ENCODE data around the gene SYTL3. TPM values are rescaled to one million over a fixed set of nuclear protein-coding genes. Genes with fewer than 3 reads are reported as not detected.

The SYTL3 gene
- total RNA-seq, 3 donors from 2014 or later = 33.6 to 72.6 (median 38.5) TPM

- H3K9me3 Mint-ChIP-seq = no peaks in the 10 kb centered on the region
- H3K4me3 Mint-ChIP-seq = no peak overlapping the region
- peaks cover 89% of the 10 kb centered on the region for H3K4me1 Mint-ChIP-seq (ENCODE audit: low read depth)
These were observed 149.4 kb downstream of the SYTL3 start for GRCh38 chr6:158799051-158799792.

GRCh38 chr6:158801655-158802294 lies 151.9 kb downstream of the SYTL3 start:
- Mint-ChIP-seq H3K9me3 (no peaks in the 10 kb centered on the region), H3K4me1 (ENCODE audit: low read depth) (peaks cover 90% of the 10 kb centered on the region), H3K36me3 (ENCODE audit: insufficient read depth) (peaks cover 24% of the 10 kb centered on the region), H3K27me3 (ENCODE audit: low read depth) (no peaks in the 10 kb centered on the region), H3K4me3 (no peak overlapping the region)
- ATAC-seq = no peak
- DNase-seq = no peak

More at GRCh38 chr6:158799051-158799792, 149.4 kb downstream of the SYTL3 start:
- ATAC-seq (no peak), DNase-seq (no peak)
- Mint-ChIP-seq H3K36me3 (ENCODE audit: insufficient read depth) (peaks cover 26% of the 10 kb centered on the region), H3K27me3 (ENCODE audit: low read depth) (no peaks in the 10 kb centered on the region)

- Mint-ChIP-seq H3K27me3 (ENCODE audit: low read depth) (no peaks in the 10 kb centered on the region), H3K9me3 (no peaks in the 10 kb centered on the region), H3K4me1 (ENCODE audit: low read depth) (peaks cover 91% of the 10 kb centered on the region), H3K4me3 (peak overlapping the region; percentile 59), H3K36me3 (ENCODE audit: insufficient read depth) (peaks cover 44% of the 10 kb centered on the region)
- DNase-seq (no peak), ATAC-seq (peak; percentile 36 to 45)
These were observed 153.9 kb downstream of the SYTL3 start for GRCh38 chr6:158803733-158804143.

DNA sequence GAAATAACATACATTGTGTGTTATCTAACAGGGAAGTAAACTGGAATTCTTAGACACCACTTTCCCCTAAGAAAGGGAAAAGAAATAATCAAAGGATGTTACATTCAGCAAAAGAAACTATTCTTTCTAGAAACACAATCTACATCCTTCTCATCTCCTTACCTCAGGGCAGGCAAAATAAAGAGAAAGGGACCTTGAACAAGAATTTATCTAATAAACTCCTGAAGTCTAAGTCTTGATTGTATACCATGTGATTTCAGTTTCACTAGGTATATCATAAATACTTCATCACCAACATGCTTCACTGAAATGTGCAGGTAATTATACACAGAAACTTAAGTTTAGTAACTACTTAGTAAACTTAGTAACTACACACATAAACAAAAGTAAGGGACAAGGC lies 154.4 kb downstream of the SYTL3 start:
- no peak for DNase-seq
- Mint-ChIP-seq H3K9me3 (no peaks in the 10 kb centered on the region), H3K4me3 (peak overlapping the region; percentile 59), H3K36me3 (ENCODE audit: insufficient read depth) (peaks cover 47% of the 10 kb centered on the region), H3K4me1 (ENCODE audit: low read depth) (peaks cover 91% of the 10 kb centered on the region), H3K27me3 (ENCODE audit: low read depth) (no peaks in the 10 kb centered on the region)
- no peak for ATAC-seq

DNA sequence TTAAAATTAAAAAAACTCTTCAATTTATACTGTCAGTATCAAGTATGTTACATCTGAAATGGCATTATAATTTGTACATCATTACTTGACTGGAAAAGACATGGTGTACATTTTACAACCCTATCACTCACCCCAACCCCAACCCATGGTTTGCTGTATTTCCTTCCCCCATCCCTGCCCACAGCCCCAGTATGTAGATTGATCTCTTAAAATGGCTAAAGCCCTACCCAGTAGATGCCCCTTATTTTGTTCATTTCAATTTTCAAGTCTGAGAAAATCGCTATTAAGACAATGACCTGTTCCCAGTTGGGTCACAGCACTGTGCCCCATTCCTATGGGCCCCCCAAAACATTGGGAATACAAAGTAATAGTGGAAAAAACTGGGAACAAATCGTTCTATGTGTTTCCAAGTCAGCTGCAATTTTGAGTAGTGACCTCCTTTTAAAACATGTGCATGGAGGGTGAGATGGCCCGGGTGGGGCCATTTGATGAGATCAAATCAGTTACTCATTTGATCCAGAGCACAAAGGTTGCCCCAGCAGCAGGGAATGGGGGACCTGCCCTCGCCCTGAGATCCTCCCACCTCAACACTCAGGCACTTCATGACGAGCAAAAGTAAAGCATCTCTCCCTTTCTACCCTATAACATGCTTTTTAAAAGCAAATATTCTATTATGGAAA lies 156.0 kb downstream of the SYTL3 start:
- peaks cover 92% of the 10 kb centered on the region for H3K4me1 Mint-ChIP-seq (ENCODE audit: low read depth)
- H3K36me3 Mint-ChIP-seq (ENCODE audit: insufficient read depth) = peaks cover 55% of the 10 kb centered on the region
- no peaks in the 10 kb centered on the region for H3K27me3 Mint-ChIP-seq (ENCODE audit: low read depth)
- ATAC-seq (no peak), DNase-seq (no peak)
- H3K4me3 Mint-ChIP-seq = peak overlapping the region; percentile 13
- no peaks in the 10 kb centered on the region for H3K9me3 Mint-ChIP-seq

DNA sequence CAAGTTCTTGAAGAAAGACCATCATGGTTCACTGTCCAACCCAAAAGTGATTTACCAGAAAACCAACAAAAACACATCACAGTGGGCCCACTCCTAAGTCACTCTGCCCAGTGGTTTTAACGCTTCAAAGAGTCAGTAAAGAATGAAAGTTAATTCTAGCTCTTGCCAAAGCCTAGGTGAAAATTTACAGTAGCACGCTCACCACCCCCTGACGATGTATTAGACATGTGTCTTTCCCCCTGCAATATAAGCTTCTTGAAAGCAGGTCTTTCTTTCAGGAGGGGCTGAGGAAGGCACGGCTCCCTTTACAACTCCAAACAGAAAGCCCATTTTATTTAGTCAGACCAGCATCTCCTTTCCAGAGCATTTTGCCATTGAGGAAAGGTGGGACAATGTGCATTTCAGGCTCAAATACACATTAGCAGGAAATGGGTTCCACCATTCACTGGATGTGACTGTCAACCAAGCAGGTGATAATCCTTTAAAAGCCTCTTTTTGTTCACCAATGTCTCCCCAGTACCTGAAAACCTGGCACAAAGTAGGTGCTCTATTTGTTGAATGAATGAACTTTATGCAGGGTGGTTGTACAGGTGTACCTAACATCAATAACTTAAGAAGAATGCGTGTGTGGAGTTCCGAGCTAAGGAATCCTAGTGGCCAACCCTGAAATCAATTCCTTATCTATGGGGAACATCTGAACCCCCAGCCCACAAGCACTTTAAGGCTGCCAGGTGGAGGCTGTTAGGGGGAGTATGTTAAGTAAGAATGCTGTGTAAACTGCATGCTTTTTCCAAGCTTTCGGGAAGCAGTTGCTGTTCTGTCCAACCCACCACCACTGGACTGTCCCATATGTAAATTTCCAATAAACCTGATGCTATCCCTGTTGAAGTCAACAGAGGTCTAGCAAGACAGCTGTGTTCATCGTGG lies 157.9 kb downstream of the SYTL3 start:
- peak overlapping the region; percentile 33 for H3K4me3 Mint-ChIP-seq
- no peak for DNase-seq
- ATAC-seq = no peak
- peaks cover 93% of the 10 kb centered on the region for H3K4me1 Mint-ChIP-seq (ENCODE audit: low read depth)
- H3K9me3 Mint-ChIP-seq = no peaks in the 10 kb centered on the region
- H3K36me3 Mint-ChIP-seq (ENCODE audit: insufficient read depth) = peaks cover 56% of the 10 kb centered on the region
- no peaks in the 10 kb centered on the region for H3K27me3 Mint-ChIP-seq (ENCODE audit: low read depth)

DNA sequence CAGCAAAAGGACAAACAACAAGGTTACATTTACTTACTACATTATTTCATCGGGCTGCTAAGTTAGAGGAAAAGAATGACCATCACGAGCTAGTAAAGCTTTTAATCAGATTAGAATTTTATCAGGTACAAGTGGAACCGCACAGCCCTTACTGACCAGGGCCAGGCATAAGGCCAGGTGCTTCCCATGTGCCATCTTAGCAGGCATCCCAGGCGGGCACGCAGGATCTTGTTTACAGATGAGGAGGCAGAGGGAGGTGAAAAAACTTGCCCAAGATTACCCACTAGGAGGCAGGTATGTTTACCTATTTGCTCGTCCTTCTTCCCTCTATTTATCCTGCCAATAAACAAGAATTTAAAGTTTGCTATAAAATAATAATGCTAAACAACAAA lies 158.6 kb downstream of the SYTL3 start:
- no peak for DNase-seq
- Mint-ChIP-seq H3K27me3 (ENCODE audit: low read depth) (no peaks in the 10 kb centered on the region), H3K9me3 (no peaks in the 10 kb centered on the region), H3K36me3 (ENCODE audit: insufficient read depth) (peaks cover 63% of the 10 kb centered on the region), H3K4me3 (peak overlapping the region; percentile 68), H3K4me1 (ENCODE audit: low read depth) (peaks cover 97% of the 10 kb centered on the region)
- no peak for ATAC-seq

DNA sequence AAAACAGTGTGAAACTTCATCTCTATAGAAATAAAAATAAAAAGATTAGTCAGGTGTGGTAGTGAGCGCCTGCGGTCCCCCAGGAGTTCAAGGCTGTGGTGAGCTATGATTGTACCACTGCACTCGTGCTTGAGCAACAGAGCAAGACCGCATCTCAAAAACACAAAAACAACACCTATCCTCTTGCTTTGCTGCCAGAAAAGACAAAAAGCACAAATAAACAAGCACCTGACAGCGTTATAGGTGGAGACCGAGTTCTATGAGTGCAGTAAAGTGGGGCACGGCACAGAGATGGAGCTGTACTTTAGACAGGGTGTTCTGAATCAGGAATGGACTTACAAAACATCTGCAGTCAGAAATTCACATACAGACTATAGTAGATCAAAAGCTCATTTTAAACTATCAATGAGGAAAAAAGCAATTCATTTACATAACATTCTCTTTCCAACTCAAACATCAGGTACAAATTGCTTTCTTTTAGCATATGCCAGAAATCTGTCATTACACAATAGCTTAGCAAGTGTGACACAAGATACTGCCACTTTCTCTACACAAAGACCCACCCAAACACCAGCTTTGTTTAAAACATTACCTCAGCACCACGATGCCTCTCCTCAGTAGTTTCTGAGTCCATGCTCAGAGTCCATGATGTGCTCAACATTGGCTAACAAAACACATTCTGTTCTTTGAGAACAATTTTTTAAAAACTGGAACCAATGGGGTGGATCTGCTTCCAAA lies 159.3 kb downstream of the SYTL3 start:
- Mint-ChIP-seq H3K27me3 (ENCODE audit: low read depth) (no peaks in the 10 kb centered on the region), H3K36me3 (ENCODE audit: insufficient read depth) (peaks cover 69% of the 10 kb centered on the region), H3K4me1 (ENCODE audit: low read depth) (peaks cover 97% of the 10 kb centered on the region), H3K4me3 (peak overlapping the region; percentile 68), H3K9me3 (no peaks in the 10 kb centered on the region)
- DNase-seq (no peak), ATAC-seq (peak; percentile 43 to 70)

DNA sequence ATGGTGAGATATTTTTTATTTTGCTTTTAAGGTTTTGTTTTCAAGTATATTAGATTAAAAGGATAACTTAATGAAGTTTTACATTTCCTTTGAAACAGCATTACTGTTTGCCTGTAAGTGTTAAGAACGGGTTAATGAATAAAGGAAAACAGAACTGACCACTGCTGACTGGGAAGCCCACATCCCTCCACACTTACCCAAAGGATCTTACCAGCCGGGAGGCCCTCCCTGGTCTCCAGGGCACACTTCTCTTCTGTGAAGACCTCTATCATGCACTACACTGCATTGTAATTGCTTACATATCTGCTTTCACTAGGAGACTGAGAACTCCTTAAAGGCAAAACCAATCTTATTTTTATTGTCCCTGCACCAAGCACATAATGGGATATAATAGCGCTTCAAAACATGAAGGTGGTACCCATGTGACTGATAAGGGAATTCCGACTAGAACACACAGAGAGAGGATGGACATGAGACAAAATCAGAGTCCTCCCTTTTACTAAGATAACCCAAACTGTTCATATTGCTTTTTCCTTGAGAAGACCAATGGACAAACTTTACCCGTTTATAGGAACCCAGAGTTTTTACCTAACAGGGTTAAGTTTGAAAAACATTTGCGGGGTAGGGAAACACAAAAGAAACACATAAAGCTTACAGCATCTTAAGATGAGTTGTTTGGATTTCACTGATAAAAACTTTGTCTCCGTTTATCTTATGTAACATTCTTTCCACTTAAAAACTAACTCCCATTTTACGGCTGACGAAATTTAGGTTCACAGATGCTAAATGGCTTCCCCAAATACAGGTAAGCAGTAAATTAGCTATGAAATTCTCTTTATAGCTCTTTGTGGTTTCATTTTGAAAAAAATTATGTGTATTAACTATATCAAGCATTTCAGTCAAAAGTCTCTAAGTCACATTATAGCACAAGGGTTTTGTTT lies 160.6 kb downstream of the SYTL3 start:
- DNase-seq = no peak
- no peaks in the 10 kb centered on the region for H3K27me3 Mint-ChIP-seq (ENCODE audit: low read depth)
- no peaks in the 10 kb centered on the region for H3K9me3 Mint-ChIP-seq
- peaks cover 77% of the 10 kb centered on the region for H3K36me3 Mint-ChIP-seq (ENCODE audit: insufficient read depth)
- no peak for ATAC-seq
- peak overlapping the region; percentile 42 for H3K4me3 Mint-ChIP-seq
- H3K4me1 Mint-ChIP-seq (ENCODE audit: low read depth) = peaks cover 99% of the 10 kb centered on the region

- DNase-seq = no peak
- Mint-ChIP-seq H3K4me3 (peak overlapping the region; percentile 95), H3K9me3 (no peaks in the 10 kb centered on the region), H3K4me1 (ENCODE audit: low read depth) (peaks cover 90% of the 10 kb centered on the region), H3K27me3 (ENCODE audit: low read depth) (no peaks in the 10 kb centered on the region), H3K36me3 (ENCODE audit: insufficient read depth) (peaks cover 74% of the 10 kb centered on the region)
- ATAC-seq = no peak
These were observed 162.8 kb downstream of the SYTL3 start for GRCh38 chr6:158812611-158813010.

DNA sequence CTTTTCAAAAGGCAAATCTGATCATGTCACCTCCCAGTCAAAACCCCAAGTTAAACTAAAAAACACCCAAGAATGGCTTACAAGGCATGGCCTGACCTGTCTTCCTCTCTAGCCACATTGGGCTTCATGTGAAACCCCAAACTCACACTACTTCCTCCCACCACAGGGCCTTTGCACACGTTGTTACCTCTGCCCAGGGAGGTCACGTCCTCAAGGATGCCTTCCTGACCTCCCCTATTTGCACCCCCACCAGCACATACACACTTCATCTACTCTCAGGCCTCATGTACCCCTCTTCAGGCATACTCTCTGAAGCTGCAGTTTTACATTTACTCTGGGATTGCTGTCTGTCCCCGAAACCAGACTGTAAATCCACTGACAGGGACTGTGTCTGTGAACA lies 163.2 kb downstream of the SYTL3 start:
- ATAC-seq (no peak), DNase-seq (no peak)
- Mint-ChIP-seq H3K27me3 (ENCODE audit: low read depth) (no peaks in the 10 kb centered on the region), H3K4me1 (ENCODE audit: low read depth) (peaks cover 85% of the 10 kb centered on the region), H3K36me3 (ENCODE audit: insufficient read depth) (peaks cover 71% of the 10 kb centered on the region), H3K9me3 (no peaks in the 10 kb centered on the region), H3K4me3 (peak overlapping the region; percentile 95)
